ENCODE results near the gene WDFY2. TPM values are rescaled to one million over a fixed set of nuclear protein-coding genes. Genes with fewer than 3 reads are reported as not detected.
A peak's percentile ranks its signal among the peaks of the same experiment; 100 is the strongest.

WDFY2 gene
- total RNA-seq, 1 donor from 2014 or later = 20.8 TPM

GRCh38 chr13:51811920-51812451 is 227.7 kb downstream of the WDFY2 start:
- H3K36me3 Mint-ChIP-seq (ENCODE audit: low read depth) = no peaks in the 10 kb centered on the region
- ATAC-seq (ENCODE audit: low read depth) = peak; percentile 41
- no peak overlapping the region for H3K4me3 Mint-ChIP-seq
- TF ChIP-seq CTCF (IDR thresholded peaks at IDR 0.05) = no peak
- CTCF ChIA-PET = interaction anchor here (1.2 to 2.7 kb wide), 4 partner anchors 16 to 315 kb away, joined by 3 to 11 read pairs (median 6); no protein-coding TSS in a partner anchor
- peaks cover 28% of the 10 kb centered on the region for H3K4me1 Mint-ChIP-seq
- H3K27me3 Mint-ChIP-seq = no peaks in the 10 kb centered on the region
- no peaks in the 10 kb centered on the region for H3K9me3 Mint-ChIP-seq
- peak overlapping the region; percentile 24 for H3K27ac Mint-ChIP-seq
- DNase-seq = no peak
- intact Hi-C loops (cut with micrococcal nuclease) = no loop called here
- POLR2A ChIA-PET = no interaction called here

GRCh38 chr13:51814071-51814470 is 229.8 kb downstream of the WDFY2 start:
- no peak overlapping the region for H3K27ac Mint-ChIP-seq
- H3K27me3 Mint-ChIP-seq = no peaks in the 10 kb centered on the region
- no peak for ATAC-seq (ENCODE audit: low read depth)
- no peak for DNase-seq
- CTCF ChIA-PET = interaction anchor here (0.6 to 4.1 kb wide), 7 partner anchors 8 to 55 kb away, joined by 3 to 56 read pairs (median 11); no protein-coding TSS in a partner anchor
- no peak overlapping the region for H3K4me3 Mint-ChIP-seq
- no peaks in the 10 kb centered on the region for H3K9me3 Mint-ChIP-seq
- H3K4me1 Mint-ChIP-seq = peaks cover 35% of the 10 kb centered on the region
- POLR2A ChIA-PET = interaction anchor here (0.6 to 2.3 kb wide), 4 partner anchors 11 to 361 kb away, joined by 3 to 6 read pairs (median 4); partner anchors contain the start of gene INTS6
- intact Hi-C loops (cut with micrococcal nuclease) = loop anchor here (2.0 kb wide), 2 partner anchors 199 to 423 kb away; partner anchors contain the start of gene ALG11
- H3K36me3 Mint-ChIP-seq (ENCODE audit: low read depth) = no peaks in the 10 kb centered on the region
- no peak for TF ChIP-seq CTCF (IDR thresholded peaks at IDR 0.05)

GRCh38 chr13:51814825-51815650 is 230.8 kb downstream of the WDFY2 start:
- peak; percentile 46 for TF ChIP-seq CTCF (IDR thresholded peaks at IDR 0.05)
- H3K4me3 Mint-ChIP-seq = peak overlapping the region; percentile 57
- CTCF ChIA-PET = interaction anchor here (0.7 to 4.1 kb wide), 27 partner anchors 9 to 636 kb away, joined by 3 to 56 read pairs (median 4); no protein-coding TSS in a partner anchor
- no peaks in the 10 kb centered on the region for H3K36me3 Mint-ChIP-seq (ENCODE audit: low read depth)
- ATAC-seq (ENCODE audit: low read depth) = peak; percentile 84
- POLR2A ChIA-PET = interaction anchor here (0.9 to 2.3 kb wide), 7 partner anchors 8 to 344 kb away, joined by 3 to 6 read pairs (median 4); partner anchors contain the start of genes ALG11 and NEK3
- peak; percentile 56 for DNase-seq
- intact Hi-C loops (cut with micrococcal nuclease) = loop anchor here (1.0 to 5.0 kb wide), 8 partner anchors 11 to 637 kb away; partner anchors contain the start of genes ALG11, DHRS12 and VPS36
- peaks cover 44% of the 10 kb centered on the region for H3K4me1 Mint-ChIP-seq
- no peaks in the 10 kb centered on the region for H3K27me3 Mint-ChIP-seq
- peak overlapping the region; percentile 56 for H3K27ac Mint-ChIP-seq
- no peaks in the 10 kb centered on the region for H3K9me3 Mint-ChIP-seq

- peaks cover 51% of the 10 kb centered on the region for H3K4me1 Mint-ChIP-seq
- intact Hi-C loops (cut with micrococcal nuclease) = loop anchor here (1.0 to 5.0 kb wide), 8 partner anchors 12 to 636 kb away; partner anchors contain the start of genes ALG11, DHRS12 and VPS36
- DNase-seq (no peak), ATAC-seq (ENCODE audit: low read depth) (no peak)
- ChIA-PET CTCF (interaction anchor here (0.7 to 4.1 kb wide), 25 partner anchors 9 to 635 kb away, joined by 3 to 56 read pairs (median 4); no protein-coding TSS in a partner anchor), POLR2A (interaction anchor here (0.9 to 2.3 kb wide), 6 partner anchors 9 to 343 kb away, joined by 3 to 6 read pairs (median 4); partner anchors contain the start of genes ALG11 and NEK3)
- H3K27me3 Mint-ChIP-seq = no peaks in the 10 kb centered on the region
- no peak overlapping the region for H3K4me3 Mint-ChIP-seq
- no peak overlapping the region for H3K27ac Mint-ChIP-seq
- no peak for TF ChIP-seq CTCF (IDR thresholded peaks at IDR 0.05)
- no peaks in the 10 kb centered on the region for H3K36me3 Mint-ChIP-seq (ENCODE audit: low read depth)
- H3K9me3 Mint-ChIP-seq = no peaks in the 10 kb centered on the region
Measured at GRCh38 chr13:51815848-51816247, 231.6 kb downstream of the WDFY2 start.

All from activated B cell treated with CpG ODN at 0.5 μM for 24 hours (primary cell).